Activated CD8-positive, alpha-beta memory T cell treated with anti-CD3 and anti-CD28 coated beads for 1 hour (primary cell): ENCODE data around the gene SEC31A.
A peak's percentile ranks its signal among the peaks of the same experiment; 100 is the strongest.
"Not testable (repeated sequence)": the region's sequence is repeated elsewhere in the genome, so short reads cannot be mapped to it uniquely, and the experiment has no call there.

Experiments used
- DNase-seq, 2 donors: peaks; one replicate each; pipeline ENCODE4 v3.0.0-alpha.2; 2020; ENCODE audit warnings: low read depth in 1 of 2; ENCODE audit errors: extremely low read depth in 1 of 2

SEC31A gene

DNA sequence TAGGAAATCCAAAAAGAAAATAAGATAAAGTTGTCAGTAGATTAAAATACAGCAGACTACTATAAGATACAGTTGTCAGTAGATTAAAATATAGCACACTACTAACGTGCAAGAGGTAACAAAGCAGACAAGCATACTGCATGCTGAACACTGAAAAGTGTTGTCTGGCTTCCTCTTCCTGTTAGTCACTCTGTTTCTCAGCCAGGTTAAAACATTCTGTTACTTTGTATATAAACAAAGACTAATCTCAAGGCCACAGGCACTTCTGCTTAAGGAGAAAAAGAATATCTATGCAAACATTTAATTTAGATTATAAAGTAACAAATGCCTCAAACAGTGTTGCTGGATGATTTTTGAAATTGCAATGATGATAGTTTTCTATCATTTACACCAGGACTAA lies 51.3 kb downstream of the SEC31A start:
- no peak for DNase-seq

DNA sequence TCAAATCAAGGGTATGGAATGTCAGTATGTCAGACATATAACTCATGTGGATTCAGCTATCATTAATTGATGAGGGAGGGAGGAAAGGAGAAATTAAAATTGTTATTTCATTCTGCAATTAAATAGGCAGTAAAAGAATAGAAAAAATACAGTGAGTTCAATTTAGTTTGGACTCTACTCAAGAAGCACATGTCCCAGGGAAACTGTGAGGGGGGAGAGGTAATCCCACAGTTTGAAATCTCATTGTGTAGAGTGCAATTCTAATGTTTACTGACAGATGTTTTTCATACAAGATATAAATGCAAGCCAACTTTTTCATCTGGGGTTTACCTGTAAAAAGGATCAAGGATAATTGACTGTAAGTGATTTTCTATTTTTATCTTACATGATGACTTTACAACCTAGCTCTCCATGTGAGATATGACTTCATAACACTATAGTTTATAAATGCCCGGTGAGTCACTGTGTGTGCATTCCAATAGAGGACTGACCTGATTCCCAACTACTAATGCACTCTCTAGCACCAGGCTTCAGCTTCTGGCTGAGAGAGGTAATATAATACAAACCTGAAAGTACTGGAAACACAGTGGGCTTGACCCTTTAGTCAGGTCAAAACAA lies 57.1 kb downstream of the SEC31A start:
- no peak for DNase-seq

DNA sequence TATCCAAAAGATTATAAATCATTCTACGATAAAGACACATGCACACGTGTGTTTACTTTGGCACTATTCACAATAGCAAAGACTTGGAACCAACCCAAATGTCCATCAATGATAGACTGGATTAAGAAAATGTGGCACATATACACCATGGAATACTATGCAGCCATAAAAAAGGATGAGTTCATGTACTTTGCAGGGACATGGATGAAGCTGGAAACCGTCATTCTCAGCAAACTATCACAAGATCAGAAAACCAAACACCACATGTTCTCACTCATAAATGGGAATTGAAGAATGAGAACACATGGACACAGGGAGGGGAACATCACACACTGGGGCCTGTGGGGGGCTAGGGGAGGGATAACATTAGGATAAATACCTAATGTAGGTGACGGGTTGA lies 57.9 kb downstream of the SEC31A start:
- not testable (repeated sequence) for DNase-seq

DNA sequence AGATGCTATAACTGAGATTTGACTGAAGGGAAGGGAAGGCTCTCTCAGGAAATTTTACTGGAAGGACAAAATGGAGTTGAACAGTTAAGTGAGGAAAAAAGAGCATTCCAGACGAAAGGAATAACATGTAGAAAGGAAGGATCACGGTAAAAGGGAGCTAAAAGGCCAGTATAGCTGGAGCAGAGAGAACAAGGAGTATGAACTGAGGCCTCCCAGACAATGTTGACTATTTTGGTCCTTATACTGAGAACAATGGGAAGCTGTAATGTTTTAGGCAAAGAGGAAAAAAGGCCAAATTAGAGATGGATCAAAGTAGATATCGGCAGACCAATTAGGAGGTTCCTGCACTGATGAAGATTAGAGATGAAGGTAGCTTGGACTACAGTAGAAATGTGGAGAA lies 65.5 kb downstream of the SEC31A start:
- DNase-seq = no peak

DNA sequence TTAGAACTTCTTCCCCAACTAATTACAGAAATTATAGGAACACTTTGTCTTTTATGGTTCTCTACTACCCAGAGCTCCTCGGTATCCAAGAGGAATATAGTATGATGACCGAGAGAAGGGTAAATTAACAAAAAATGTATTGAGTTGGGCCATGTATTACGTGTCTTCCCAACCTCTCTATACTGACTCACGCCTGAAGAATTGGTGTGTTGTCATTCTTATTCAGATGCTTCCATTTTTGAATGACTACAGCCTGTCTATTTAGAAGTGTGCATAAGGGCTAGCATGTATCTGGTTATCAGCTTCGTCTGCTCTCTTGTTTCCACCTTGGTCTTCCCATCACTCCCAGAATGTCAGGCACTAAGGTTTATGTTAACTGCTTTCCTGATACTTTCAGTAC lies 67.9 kb downstream of the SEC31A start:
- no peak for DNase-seq

DNA sequence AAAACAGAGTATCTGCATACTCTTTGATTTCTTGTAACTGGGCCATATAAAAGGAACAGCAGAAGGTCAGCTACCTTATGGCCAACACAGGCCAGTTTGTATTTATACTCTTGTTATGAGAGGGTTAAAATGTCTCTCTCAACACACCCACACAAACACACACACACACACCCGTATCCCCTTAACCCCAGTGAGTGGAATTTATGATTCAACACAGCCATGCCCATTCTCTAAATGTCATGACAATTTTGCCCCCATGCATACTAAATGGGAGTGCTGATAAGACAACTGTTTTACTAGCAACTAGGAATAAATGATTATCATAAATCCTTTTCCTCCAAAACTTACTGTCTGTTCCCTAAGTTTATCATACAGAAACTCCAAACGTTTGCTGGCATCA lies 70.3 kb downstream of the SEC31A start:
- DNase-seq = no peak

DNA sequence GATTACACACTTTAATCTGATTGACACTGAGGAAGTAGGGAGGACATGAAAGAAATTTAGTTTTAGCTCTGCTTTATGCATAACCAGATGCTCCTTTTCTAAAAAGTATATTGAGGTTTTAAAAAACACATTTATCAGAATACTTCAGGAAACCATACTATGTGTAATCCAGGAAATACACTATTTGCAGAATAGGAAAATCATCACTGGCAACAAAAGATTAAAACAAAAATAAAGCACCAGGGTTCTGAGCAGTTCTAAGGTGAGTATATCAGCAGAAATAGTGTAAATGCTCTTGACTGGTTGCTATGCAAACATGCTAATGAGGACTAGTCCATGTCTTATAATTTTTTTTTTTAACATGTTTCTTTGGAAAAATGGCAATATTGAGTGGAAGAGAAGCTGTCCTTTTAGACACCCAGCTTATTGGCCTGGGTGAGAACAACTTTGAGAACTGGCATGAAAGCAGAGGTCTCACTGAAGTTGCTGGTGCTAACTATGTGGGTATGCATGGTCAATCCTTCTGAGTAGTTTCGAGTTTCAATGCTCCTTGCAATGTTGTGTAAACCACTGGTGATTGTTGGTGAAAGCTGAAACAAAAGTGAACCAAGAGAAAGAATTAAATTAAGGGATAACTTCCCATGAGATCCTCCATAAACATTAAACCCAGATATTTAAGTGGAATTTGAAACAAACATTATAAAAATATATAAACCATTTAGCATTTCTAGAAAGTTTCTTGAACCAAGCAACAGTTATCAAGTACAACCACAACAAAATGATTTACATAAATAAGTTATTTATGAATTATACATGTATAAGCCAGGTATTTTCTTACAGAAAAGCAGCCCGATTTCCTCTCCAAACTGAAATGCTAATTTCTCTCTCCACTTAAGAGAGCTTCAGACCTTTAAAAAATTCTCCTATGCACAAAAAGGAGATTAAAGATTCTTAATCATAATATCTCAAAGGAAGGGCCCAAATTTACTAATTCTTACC lies 72.0 kb downstream of the SEC31A start:
- no peak for DNase-seq

DNA sequence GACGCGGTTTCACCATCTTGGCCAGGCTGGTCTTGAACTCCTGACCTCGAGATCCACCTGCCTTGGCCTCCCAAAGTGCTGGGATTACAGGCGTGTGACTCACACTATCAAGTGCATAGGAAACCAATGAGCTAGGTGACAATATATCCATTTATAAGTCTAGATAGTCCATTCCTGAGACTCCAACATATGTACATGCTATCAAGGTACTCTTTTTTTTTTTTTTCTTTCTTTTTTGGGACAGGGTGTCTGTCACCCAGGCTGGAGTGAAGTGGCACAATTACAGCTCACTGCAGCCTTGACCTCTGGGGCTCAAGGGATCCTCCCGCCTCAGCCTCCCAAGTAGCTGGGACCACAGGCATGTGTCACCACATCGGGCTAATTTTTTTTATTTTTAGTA lies 74.1 kb downstream of the SEC31A start:
- not testable (repeated sequence) for DNase-seq

DNA sequence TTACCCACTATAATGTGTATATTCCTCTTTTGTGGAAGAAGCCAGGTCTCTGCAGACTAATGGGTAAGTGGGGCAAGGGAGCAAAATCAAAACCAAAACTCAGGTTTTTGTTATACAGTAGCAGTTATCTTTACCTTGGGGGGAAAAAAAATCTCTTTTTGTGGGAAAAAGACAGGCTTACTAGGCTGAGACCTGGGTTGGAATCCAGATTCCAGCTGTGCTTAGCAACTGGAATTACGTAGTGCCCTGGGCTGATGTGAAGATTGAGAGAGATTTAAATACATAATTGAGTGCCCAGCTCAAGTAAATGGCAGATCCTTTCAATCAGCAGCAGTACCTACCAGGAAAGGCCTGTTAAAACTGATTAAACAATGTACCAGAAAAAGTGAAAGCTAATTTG lies 76.9 kb downstream of the SEC31A start:
- DNase-seq = no peak

DNA sequence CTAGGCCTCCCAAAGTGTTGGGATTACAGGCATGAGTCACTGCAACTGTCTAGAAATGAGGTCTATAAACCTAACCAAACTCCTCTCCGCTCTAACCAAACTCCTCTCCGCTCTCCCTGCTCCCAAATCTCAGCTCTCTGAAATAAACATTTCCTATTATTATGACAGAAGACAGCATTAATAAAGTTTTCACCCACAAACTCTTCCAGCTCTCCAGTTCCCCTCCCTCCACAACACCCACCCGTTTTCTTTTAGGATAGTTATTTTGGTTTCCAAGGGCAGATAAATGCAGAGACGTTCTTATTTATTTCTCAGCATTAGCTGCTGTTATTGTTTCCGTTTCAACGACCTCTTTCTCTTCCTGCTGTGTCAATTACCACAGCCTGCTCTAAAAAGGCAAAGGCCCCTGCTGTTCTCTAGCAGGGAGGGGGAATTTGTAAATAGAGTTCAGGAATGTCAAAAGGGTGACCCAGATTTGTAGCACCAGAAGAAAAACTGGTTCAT lies 79.1 kb downstream of the SEC31A start:
- DNase-seq = no peak

DNA sequence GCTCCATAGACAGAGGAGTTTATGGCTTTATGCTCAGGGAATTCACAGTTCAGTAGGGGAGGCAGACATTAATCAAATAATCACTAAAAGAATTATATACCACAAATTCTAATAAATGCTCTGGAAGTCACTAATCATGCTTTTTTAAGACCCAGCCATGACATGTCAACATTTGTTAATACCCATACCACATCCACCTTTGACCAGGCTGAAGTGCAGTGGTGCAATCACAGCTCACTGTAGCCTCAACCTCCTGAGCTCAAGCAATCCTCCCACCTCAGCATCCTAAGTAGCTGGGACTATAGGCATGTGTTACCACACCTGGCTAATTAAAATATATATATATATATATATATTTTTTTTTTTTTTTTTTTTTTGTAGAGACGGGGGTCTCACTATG lies 79.6 kb downstream of the SEC31A start:
- no peak for DNase-seq

DNA sequence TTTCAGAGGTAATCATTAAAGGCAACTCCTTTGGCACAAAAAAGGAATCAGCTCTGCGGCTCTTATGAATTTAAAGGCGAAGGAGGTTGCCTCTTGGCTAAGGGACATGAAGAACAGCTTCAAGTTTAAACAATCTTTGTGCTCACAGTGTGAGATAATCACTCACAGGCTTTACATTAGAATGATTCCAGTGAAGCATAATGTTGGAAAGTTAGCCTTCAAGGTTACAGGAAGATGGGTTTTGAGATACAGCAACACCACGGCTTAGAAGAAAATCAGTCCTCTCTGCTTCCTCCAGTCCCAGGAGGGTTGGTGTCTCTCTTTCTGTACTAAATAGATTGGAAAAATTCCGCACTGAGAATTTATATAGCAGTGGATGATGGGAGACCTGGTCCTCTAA lies 80.8 kb downstream of the SEC31A start:
- DNase-seq = no peak

DNA sequence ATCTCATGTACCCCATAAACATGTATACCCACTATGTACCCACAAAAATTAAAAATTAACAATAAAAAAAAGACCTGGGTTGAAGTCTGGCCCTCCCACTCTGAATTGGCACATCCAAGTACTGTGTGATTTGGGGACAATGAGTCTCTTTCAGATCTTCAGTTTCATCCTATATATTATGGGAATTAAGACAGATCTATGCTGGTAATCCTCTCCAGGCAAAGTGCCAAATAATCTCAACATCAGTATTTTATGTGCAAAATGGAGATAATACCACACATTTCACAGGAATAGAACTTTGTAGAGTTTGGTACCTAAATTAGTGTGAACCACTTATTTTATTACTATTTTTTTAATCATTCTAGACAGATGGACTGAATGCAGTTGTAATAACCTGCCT lies 81.3 kb downstream of the SEC31A start:
- no peak for DNase-seq

DNA sequence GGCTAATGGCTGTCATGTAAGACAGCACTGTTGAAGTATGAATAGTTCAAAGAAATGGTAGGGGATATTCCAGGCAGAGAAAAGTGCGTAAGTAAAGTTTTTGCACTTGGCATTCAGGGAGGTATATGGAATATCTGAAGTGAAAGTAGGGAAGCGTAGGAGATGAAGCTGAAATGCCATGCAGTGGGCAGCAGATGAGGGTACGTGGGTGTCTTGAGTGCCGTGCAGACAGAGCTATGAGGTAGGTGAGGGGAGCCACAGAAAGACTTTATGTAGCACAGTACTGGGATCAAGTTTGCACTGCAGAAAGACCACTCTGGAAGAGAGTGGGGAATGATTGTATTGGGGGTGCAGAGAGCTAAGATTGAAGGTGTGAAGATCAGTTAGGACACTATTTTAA lies 87.2 kb downstream of the SEC31A start:
- DNase-seq = no peak

DNA sequence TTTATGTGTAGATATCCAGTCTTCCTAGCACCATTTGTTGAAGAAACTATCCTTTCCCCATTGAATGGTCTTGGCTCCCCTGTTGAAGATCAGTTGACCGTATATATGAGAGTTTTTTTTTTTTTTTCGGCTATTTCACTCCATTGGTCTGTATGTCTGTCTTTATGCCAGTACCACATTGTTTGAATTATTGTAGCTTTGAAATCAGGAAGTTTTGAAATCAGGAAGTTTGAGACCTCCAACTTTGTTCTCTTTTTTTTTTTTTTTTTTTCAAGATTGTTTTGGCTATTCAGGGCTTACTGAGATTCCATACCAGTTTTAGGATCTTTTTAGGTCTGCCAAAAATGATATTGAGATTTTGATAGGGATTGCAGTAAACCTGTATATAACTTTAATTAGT lies 88.0 kb downstream of the SEC31A start:
- no peak for DNase-seq

DNA sequence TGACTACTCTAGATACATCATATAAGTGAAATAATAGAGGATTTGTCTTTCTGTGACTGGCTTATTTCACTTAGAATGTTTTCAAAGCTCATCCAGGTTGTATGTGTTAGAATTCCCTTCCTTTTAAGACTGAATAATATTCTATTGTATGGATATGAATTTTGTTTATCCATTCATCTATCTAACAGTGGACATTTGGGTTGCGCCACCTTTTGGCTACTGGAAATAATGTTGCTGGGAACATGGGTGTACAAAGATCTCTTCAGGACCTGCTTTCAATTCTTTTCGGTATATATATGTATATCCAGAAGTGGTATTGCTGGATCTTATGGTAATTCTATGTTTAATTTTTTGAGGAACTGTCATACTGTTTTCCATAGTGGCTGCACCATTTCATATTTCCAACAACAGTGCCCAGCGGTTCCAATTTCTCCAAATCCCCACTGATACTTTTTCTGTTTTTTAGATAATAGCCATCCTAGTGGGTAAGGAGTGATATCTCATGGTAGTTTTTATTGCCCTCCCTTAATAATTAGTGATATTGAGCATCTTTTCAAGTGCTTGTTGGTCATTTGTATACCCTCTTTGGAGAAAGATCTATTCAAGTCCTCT lies 88.9 kb downstream of the SEC31A start:
- DNase-seq = no peak

DNA sequence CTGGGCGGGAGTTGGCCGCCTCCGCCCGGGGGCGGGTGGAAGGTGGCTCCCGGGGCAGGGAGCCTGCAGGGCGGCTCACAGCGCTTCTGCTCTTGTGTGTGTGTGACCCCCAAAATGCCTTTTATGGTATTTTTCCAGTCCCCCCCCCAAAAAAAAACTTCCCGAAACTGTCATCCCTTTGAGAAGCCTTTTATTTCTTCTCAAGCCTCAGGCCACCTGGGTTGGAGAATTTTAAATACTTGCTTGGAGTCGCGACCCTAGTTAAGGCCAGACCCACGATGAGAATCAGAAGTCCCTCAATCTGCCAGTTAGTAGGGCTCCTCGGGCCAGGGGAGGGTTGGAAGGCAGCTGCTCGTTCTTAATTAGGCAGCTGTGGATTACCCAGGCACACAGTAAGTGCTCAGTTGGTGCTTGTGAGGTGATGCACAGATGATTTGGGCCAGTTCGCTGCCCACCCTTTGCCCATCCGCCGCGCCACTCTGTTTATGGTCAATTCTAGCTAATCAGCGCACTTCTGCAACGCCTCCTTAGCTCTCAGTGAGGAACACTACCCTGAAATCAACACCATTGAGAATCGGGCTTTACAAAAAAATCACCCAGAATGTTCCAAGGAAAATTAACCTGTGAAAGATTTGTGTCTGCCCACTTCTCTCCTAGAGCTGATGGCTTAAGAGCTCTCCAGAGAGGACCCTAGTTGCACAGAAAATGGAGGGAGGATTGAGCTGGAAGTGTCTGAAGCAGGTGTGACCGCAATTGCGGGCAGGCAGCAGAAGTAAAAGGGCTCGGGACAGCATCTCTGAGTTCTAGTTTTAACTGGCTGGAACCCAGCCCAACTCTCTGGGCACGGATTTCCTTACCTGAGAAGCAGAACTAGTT lies 91.7 kb downstream of the SEC31A start:
- no peak for DNase-seq

DNA sequence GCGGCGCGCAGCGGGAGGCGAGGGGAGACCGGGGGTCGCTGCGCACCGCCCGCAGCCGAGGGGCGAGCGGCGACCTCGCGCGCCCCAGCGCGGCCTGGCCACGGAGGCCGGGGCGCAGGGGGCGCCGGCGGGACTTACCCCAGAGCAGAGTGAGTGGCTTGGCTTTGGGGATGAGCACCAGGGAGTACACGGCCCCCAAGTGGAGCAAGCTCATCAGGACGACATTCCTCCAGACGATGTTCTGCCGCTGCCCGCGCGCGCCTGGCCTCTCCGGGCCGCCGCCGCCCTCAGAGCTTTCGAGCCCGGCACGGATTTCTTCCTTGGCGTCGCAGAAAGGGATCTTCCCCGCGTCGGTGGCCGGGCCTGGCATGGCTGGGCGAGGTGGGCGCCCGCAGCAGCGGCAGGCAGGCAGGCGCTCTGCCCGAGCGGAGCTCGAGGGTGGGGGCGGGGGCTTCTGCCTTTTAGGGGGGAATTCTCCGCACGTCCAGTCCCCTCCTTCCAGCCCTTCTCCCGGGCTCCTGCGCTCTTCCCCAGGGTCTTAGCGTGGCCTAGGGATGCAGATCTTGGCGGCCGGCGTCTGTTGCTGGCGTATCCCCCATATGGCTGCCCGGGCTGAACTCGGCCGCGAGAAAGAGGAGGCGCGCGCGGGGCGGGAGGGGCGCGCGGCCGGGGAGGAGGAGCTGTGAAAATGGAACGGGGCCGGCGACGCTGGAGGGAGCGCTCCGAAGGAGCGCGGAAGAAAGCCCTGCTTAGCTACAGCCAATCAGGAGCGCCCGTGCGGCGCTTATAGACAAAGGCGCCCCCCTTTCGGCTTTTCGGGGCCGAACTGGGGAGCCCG lies 92.6 kb downstream of the SEC31A start, which contains the start of gene SCD5:
Gene SCD5, minus strand, starts transcription at position 629 of the 838 bp plus-strand sequence. Its CDS starts 259 bp downstream, at position 370.
- DNase-seq = peak; percentile 9 to 36

DNA sequence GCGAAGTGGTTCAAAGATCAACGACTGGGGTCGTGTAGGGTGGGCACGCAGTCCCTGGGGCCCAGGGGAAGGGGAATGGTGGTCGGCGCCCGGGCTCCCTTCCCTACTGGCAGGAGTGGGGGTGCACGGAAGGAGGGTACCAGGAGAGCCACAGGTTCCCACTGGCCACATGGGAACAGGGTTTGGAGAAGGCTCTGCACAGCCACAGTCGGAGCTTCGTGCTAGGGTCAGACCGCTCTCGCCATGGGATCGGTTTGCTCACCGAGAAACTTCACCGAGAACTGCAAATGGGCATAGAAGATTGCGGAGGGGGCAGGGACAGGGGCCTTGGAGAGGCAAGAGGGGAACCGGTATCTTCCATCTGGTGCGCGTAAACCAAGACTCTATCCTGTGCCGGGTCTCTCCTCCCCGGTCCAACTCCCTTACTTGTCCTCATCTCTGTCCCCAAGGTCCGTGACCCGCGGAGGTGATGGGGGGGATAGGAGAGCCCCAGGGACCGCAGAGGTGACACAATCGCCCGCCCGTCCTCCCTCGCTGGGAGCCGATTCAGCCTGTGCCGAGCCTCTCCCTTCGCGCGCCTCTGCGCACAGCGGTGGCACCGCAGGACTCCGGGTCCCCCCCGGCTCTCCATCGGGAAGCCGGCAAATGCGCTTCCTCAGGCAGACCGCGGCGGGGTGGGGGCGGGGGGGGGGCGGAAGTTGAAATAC lies 93.4 kb downstream of the SEC31A start:
- no peak for DNase-seq
